Stimulated activated naive B cell treated with anti-CD40 and anti-IgM and Interleukin-4, amounts not matched to agents 10 μg/mL and 1 μg/mL and 100 μg/mL, for 72 hours (primary cell): ENCODE results near the gene TSHB.
"Not testable (repeated sequence)": the region's sequence is repeated elsewhere in the genome, so short reads cannot be mapped to it uniquely, and the experiment has no call there.

Source experiments
- ATAC-seq, 2 donors: fragments of 150-1000 bp; cut with Tn5 transposase; replicated peaks; 2 replicates each; pipeline ENCODE4 v1.10.0; 2021; ENCODE audit warnings: moderate library complexity in 1 of 2
- DNase-seq: peaks from one replicate; pipeline ENCODE4 v3.0.0; 2021
- H3K27ac Mint-ChIP-seq: one replicate; pipeline ENCODE4 v1.8.0; 2022; ENCODE audit warnings: mild to moderate bottlenecking, mixed read lengths
- H3K27me3 Mint-ChIP-seq, 2 donors: one replicate each; pipeline ENCODE4 v1.8.0; 2022; ENCODE audit warnings: mixed read lengths in 2 of 2
- H3K36me3 Mint-ChIP-seq, 2 donors: one replicate each; pipeline ENCODE4 v1.8.0; 2022; ENCODE audit warnings: mixed read lengths in 2 of 2, mild to moderate bottlenecking in 1 of 2
- H3K4me1 Mint-ChIP-seq, 2 donors: one replicate each; pipeline ENCODE4 v1.8.0; 2022; ENCODE audit warnings: mixed read lengths in 2 of 2, mild to moderate bottlenecking in 1 of 2
- H3K4me3 Mint-ChIP-seq, 2 donors: one replicate each; pipeline ENCODE4 v1.8.0; 2022; ENCODE audit warnings: mild to moderate bottlenecking in 2 of 2, mixed read lengths in 2 of 2, moderate library complexity in 1 of 2
- H3K9me3 Mint-ChIP-seq, 2 donors: one replicate each; pipeline ENCODE4 v1.8.0; 2022; ENCODE audit warnings: mixed read lengths in 2 of 2, mild to moderate bottlenecking in 1 of 2

TSHB gene

DNA sequence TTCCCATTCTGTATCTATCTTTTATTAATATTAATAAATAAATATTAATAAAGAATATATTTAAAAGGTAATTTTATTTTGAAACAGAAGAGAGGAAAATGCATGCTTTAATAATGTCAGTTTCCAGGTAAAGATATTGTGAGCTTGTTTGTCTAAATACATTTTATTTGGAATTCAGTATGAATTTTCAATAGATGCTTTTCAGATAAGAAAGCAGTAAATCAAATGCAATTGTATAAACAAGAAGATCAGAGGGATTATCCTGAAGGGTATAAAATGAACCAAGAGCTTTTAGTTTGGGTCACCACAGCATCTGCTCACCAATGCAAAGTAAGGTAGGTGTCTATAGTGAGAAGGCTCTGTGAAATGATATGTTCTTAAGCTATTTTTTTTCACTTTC is at the start of gene TSHB:
Gene TSHB (plus strand): TSS at position 301 of the 400 bp plus-strand sequence. CDS start 3,537 bp downstream, outside the sequence.
- H3K9me3 Mint-ChIP-seq = no peaks in the 10 kb centered on the region
- no peak within 1 kb of the TSS for H3K4me3 Mint-ChIP-seq
- no peak within 1 kb of the TSS for H3K27ac Mint-ChIP-seq
- H3K27me3 Mint-ChIP-seq = peaks cover 3 to 21% of the 10 kb centered on the region in 2 donors
- H3K4me1 Mint-ChIP-seq = no peaks in the 10 kb centered on the region
- ATAC-seq (no peak), DNase-seq (no peak)
- H3K36me3 Mint-ChIP-seq = no peaks in the 10 kb centered on the region

DNA sequence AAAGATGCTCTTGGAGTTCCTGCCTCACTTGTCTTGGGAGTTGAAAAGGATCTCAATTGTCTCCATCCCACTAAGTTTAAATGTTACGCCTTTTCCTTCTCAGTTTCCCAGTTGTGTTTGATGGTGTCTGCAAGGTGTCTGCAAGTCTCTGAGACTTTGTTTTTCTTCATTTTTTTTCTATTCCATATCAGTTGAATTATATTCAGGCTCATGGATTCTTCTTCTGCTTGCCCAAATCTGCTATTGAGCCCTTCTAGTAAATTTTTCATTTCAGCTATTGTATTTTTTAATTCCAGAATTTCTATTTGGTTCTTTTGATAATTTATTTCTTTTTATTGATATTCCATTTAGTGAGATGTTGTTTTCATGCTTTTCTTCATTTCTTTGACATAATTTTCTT is 47.4 kb upstream of the TSHB start:
- H3K4me1 Mint-ChIP-seq = no peaks in the 10 kb centered on the region
- peaks cover 8 to 9% of the 10 kb centered on the region in 2 donors for H3K36me3 Mint-ChIP-seq
- ATAC-seq = no peak
- peaks cover 12 to 18% of the 10 kb centered on the region in 2 donors for H3K9me3 Mint-ChIP-seq
- H3K4me3 Mint-ChIP-seq = no peak overlapping the region
- no peak for DNase-seq
- no peak overlapping the region for H3K27ac Mint-ChIP-seq
- H3K27me3 Mint-ChIP-seq = peaks cover 22 to 29% of the 10 kb centered on the region in 2 donors

DNA sequence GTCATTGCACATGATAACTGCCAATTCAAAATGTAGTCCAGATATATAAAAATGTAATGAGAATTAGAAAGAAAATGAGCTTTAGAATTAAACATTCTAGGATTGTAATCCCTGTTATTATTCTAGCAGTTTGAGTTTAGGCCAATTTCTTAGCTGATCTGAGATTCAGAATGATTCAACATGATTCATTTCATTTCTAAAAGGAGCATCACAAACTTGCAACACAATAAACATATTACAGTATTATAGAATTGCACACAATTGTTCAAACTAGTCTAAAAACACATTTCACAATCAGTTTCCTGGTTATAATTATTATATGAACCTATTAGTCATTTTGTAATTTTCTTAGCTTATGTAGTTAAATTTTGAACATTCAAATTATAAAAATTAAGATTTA is 43.3 kb upstream of the TSHB start:
- Mint-ChIP-seq H3K36me3 (peaks cover 12 to 17% of the 10 kb centered on the region in 2 donors), H3K9me3 (peaks cover 20 to 27% of the 10 kb centered on the region in 2 donors), H3K4me3 (no peak overlapping the region), H3K27me3 (peaks cover 18 to 21% of the 10 kb centered on the region in 2 donors), H3K4me1 (no peaks in the 10 kb centered on the region), H3K27ac (no peak overlapping the region)
- DNase-seq (no peak), ATAC-seq (no peak)

DNA sequence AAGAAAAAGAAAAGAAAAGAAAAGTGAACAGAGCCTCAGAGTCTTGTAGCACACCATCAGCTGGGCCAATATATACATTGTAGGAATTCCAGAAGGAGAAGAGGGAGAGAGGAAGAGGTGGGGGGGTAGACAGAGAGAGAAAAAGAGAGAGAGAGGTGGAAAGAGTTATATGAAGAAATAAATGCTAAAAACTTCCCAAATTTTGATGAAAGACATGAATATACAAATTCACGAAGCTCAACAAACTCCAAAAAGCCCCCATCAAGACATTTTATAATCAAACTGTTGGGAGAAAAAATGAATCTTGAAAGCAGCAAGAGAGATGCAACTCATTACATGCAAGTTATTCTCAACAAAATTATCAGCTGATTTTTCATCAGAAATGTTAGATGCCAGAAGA is 41.5 kb upstream of the TSHB start:
- Mint-ChIP-seq H3K36me3 (peaks cover 3 to 10% of the 10 kb centered on the region in 2 donors), H3K27ac (no peak overlapping the region), H3K9me3 (peaks cover 10 to 11% of the 10 kb centered on the region in 2 donors), H3K27me3 (peaks cover 8 to 18% of the 10 kb centered on the region in 2 donors), H3K4me1 (no peaks in the 10 kb centered on the region), H3K4me3 (no peak overlapping the region)
- ATAC-seq (no peak), DNase-seq (no peak)

DNA sequence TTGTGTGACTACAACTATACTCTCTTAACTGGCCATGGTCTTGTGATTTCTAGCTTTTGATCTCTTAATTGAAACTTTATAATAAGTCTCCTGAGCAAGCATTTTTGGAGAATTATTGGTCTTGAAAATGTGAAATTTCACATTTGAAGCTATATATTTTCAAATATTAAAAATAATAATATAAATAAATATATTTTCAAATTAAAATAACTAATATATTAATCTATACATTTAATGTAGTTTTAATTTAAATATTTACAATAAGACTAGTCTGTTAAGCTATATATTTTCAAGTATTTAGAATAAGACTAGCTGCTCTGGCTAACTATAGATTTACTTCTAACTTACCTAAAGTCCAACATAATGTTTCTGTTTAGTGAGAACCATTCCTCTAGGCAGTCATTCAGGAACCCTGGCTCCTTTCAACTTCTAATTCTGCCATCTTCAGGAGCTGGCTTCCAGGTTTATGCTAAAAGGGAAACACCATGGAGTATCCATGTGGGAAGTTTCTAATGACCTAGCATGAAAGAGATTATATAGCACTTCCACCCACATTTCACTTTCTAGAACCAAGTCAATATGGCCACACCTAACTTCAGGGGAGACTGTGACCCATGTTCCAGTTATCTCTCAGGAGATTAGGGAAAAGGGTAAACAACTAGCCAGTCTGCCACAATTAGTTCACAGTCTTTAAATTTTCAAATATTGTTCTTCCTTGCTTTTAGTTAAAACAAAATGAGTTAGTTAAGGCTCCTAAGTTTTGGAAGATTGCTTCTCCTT is 31.9 kb upstream of the TSHB start:
- DNase-seq (no peak), ATAC-seq (no peak)
- Mint-ChIP-seq H3K36me3 (no peaks in the 10 kb centered on the region), H3K9me3 (no peaks in the 10 kb centered on the region), H3K4me1 (no peaks in the 10 kb centered on the region), H3K4me3 (no peak overlapping the region), H3K27ac (no peak overlapping the region), H3K27me3 (peaks cover 4 to 5% of the 10 kb centered on the region in 2 donors)

- H3K27ac Mint-ChIP-seq = no peak overlapping the region
- H3K36me3 Mint-ChIP-seq = no peaks in the 10 kb centered on the region
- peaks cover 17 to 20% of the 10 kb centered on the region in 2 donors for H3K27me3 Mint-ChIP-seq
- DNase-seq = no peak
- H3K4me1 Mint-ChIP-seq = no peaks in the 10 kb centered on the region
- no peak overlapping the region for H3K4me3 Mint-ChIP-seq
- no peak for ATAC-seq
- peaks cover 0 to 6% of the 10 kb centered on the region in 2 donors for H3K9me3 Mint-ChIP-seq
Measured at GRCh38 chr1:115006191-115006590, 23.4 kb upstream of the TSHB start.

DNA sequence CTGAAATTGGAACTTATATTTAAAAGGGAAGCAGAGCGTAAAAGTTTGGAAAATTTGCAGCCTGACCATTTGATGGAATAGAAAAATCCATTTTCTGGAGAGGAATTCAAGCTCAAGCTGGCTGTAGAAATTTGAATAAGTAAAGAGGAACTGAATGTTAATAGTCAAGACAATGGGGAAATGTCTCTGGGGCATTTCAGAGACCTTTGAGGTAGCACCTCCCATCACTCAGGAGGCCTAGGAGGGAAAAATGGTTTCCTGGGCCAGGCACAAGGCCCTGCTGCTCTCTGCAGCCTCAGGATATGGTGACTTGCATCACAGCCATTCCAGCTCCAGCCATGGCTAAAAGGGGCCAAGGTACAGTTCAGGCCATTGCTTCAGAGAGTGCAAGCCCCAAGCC is 17.6 kb upstream of the TSHB start:
- peaks cover 0 to 7% of the 10 kb centered on the region in 2 donors for H3K9me3 Mint-ChIP-seq
- no peak overlapping the region for H3K27ac Mint-ChIP-seq
- peaks cover 4 to 14% of the 10 kb centered on the region in 2 donors for H3K27me3 Mint-ChIP-seq
- ATAC-seq = peak; percentile 53 to 56
- H3K36me3 Mint-ChIP-seq = no peaks in the 10 kb centered on the region
- DNase-seq = no peak
- H3K4me1 Mint-ChIP-seq = no peaks in the 10 kb centered on the region
- no peak overlapping the region for H3K4me3 Mint-ChIP-seq

DNA sequence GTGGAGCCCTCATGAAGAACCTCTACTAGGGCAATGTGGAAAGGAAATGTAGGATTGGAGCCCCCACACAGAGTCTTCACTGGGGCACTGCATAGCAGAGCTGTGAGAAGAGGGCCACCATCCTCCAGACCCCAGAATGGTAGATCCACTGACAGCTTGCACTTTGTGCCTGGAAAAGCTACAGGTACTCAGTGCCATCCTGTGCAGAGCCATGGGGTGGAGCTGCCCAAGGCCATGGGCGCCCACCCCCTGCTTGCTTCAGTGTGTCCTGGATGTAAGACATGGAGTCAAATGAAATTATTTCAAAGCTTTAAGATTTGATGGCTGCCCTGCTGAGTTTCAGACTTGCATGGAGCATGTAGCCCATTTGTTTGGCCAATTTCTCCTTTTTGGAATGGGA is 17.2 kb upstream of the TSHB start:
- no peak overlapping the region for H3K27ac Mint-ChIP-seq
- H3K4me1 Mint-ChIP-seq = no peaks in the 10 kb centered on the region
- H3K9me3 Mint-ChIP-seq = peaks cover 0 to 7% of the 10 kb centered on the region in 2 donors
- DNase-seq (no peak), ATAC-seq (no peak)
- no peaks in the 10 kb centered on the region for H3K36me3 Mint-ChIP-seq
- peaks cover 4 to 12% of the 10 kb centered on the region in 2 donors for H3K27me3 Mint-ChIP-seq
- no peak overlapping the region for H3K4me3 Mint-ChIP-seq

DNA sequence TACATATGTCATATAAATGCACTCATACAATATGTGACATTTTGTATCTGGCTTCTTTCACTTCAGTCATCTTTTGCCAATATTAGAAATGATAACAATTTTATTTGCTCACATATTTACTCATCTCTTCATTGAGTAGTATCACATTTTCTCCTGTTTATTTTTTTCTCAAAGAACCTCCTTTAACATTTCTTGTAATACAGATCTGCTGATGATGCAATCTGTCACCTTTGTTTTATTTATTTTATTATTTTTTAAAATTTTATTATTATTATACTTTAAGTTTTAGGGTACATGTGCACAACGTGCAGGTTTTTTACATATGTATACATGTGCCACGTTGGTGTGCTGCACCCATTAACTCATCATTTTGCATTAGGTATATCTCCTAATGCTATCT is 15.8 kb upstream of the TSHB start:
- H3K4me3 Mint-ChIP-seq = no peak overlapping the region
- peaks cover 0 to 7% of the 10 kb centered on the region in 2 donors for H3K27me3 Mint-ChIP-seq
- DNase-seq (no peak), ATAC-seq (no peak)
- H3K4me1 Mint-ChIP-seq = no peaks in the 10 kb centered on the region
- peaks cover 0 to 4% of the 10 kb centered on the region in 2 donors for H3K9me3 Mint-ChIP-seq
- no peak overlapping the region for H3K27ac Mint-ChIP-seq
- H3K36me3 Mint-ChIP-seq = no peaks in the 10 kb centered on the region

GRCh38 chr1:115019549-115019948 is 10.1 kb upstream of the TSHB start:
- H3K9me3 Mint-ChIP-seq, H3K4me1 Mint-ChIP-seq, ATAC-seq: not testable (repeated sequence)

DNA sequence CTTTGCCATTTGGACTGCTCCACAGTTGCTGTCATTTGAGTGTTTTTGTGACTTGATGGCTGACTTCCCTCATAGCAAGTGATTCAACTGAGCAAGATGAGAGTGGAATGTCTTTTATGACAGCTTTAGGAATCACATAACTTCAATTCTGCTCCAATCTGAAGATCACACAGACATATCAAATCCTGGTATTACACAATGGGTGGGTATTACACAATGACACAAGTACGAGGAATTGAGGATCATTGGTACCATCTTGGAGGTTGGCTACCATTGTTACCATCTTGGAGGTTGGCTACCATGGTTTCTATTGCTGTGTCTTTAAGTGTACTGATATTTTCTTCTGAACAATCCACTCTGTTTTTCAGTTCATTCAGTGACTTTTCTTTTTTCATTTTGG is 8.5 kb upstream of the TSHB start:
- H3K36me3 Mint-ChIP-seq = no peaks in the 10 kb centered on the region
- no peak overlapping the region for H3K27ac Mint-ChIP-seq
- H3K9me3 Mint-ChIP-seq = no peaks in the 10 kb centered on the region
- ATAC-seq (no peak), DNase-seq (no peak)
- no peak overlapping the region for H3K4me3 Mint-ChIP-seq
- peaks cover 5 to 6% of the 10 kb centered on the region in 2 donors for H3K27me3 Mint-ChIP-seq
- H3K4me1 Mint-ChIP-seq = no peaks in the 10 kb centered on the region

More at GRCh38 chr1:115019549-115019948, 10.1 kb upstream of the TSHB start:
- H3K27ac Mint-ChIP-seq, H3K4me3 Mint-ChIP-seq, DNase-seq, H3K27me3 Mint-ChIP-seq, H3K36me3 Mint-ChIP-seq: not testable (repeated sequence)

GRCh38 chr1:115023593-115023992 is 6.0 kb upstream of the TSHB start:
- Mint-ChIP-seq H3K36me3 (no peaks in the 10 kb centered on the region), H3K27me3 (peaks cover 8 to 23% of the 10 kb centered on the region in 2 donors), H3K4me1 (no peaks in the 10 kb centered on the region), H3K27ac (no peak overlapping the region), H3K9me3 (no peaks in the 10 kb centered on the region), H3K4me3 (no peak overlapping the region)
- no peak for ATAC-seq
- DNase-seq = no peak

- Mint-ChIP-seq H3K9me3 (no peaks in the 10 kb centered on the region), H3K27ac (no peak overlapping the region), H3K27me3 (peaks cover 3 to 21% of the 10 kb centered on the region in 2 donors), H3K36me3 (no peaks in the 10 kb centered on the region), H3K4me1 (no peaks in the 10 kb centered on the region), H3K4me3 (no peak overlapping the region)
- ATAC-seq = no peak
- DNase-seq = no peak
Measured at GRCh38 chr1:115031595-115031994, 2.0 kb downstream of the TSHB start.

DNA sequence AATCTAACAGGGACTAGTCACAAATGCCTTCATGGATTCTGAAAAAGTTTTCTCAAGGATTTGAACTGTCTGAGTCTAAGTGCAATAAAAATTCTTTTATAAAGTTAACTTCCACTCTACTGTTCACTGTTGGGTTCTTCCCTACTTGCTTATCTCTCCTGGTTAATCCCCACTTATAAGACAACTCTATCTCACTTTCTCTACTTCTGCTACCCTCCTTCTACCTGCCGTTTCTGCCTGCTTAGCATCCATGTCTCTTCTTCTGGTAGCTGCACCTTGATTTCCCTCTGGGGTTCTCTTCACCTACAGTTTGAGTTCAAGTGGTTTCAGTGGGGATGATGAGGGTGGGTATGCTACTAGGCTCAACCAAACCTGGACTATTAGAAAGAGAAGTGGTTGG is 6.0 kb downstream of the TSHB start:
- no peak for ATAC-seq
- Mint-ChIP-seq H3K4me1 (no peaks in the 10 kb centered on the region), H3K9me3 (no peaks in the 10 kb centered on the region), H3K27ac (no peak overlapping the region), H3K36me3 (no peaks in the 10 kb centered on the region), H3K4me3 (no peak overlapping the region), H3K27me3 (no peaks in the 10 kb centered on the region)
- no peak for DNase-seq

GRCh38 chr1:115036814-115037507 is 7.3 kb downstream of the TSHB start:
- ATAC-seq = no peak
- H3K27me3 Mint-ChIP-seq = no peaks in the 10 kb centered on the region
- H3K36me3 Mint-ChIP-seq = no peaks in the 10 kb centered on the region
- no peaks in the 10 kb centered on the region for H3K4me1 Mint-ChIP-seq
- no peaks in the 10 kb centered on the region for H3K9me3 Mint-ChIP-seq
- DNase-seq = no peak
- H3K4me3 Mint-ChIP-seq = no peak overlapping the region
- no peak overlapping the region for H3K27ac Mint-ChIP-seq
